ENCODE measurements around the gene CEP170B.

DNA sequence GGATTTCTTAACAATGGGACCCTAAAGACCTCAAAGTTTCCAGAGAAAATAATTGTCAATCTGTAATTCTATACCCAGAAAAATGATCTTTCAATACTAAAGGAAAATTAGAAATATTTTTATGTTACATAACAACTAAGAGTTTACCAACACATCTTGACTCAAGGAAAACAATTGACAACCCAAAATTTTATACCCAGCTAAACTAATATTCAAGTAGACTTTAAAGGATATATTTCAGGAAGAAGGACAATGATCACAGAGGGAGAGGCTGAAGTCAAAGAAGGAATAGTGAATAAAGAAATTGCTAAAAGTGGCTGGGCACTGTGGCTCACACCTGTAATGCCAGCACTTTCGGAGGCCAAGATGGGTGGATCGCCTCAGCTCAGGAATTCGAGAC, 47.0 kb downstream of the CEP170B start:
- TF ChIP-seq, protein P1, sequence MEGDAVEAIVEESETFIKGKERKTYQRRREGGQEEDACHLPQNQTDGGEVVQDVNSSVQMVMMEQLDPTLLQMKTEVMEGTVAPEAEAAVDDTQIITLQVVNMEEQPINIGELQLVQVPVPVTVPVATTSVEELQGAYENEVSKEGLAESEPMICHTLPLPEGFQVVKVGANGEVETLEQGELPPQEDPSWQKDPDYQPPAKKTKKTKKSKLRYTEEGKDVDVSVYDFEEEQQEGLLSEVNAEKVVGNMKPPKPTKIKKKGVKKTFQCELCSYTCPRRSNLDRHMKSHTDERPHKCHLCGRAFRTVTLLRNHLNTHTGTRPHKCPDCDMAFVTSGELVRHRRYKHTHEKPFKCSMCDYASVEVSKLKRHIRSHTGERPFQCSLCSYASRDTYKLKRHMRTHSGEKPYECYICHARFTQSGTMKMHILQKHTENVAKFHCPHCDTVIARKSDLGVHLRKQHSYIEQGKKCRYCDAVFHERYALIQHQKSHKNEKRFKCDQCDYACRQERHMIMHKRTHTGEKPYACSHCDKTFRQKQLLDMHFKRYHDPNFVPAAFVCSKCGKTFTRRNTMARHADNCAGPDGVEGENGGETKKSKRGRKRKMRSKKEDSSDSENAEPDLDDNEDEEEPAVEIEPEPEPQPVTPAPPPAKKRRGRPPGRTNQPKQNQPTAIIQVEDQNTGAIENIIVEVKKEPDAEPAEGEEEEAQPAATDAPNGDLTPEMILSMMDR (IDR thresholded peaks at IDR 0.05; ENCODE audit: low read length): no peak
- TF ChIP-seq EZH2 (IDR thresholded peaks at IDR 0.05; ENCODE audit: borderline replicate concordance, low read length): no peak
